NT2/D1 (cell line): Measurements from ENCODE around the gene SNRPA.
"Not testable (repeated sequence)": the region's sequence is repeated elsewhere in the genome, so short reads cannot be mapped to it uniquely, and the experiment has no call there.

Experiments used
- DNase-seq: peaks from one replicate; pipeline ENCODE4 v3.0.0-alpha.2; 2011; ENCODE audit warnings: low read depth, low spot score
- H3K27me3 ChIP-seq: 2 replicates; pipeline ENCODE4 v1.6.0; 2011; ENCODE audit warnings: mild to moderate bottlenecking; ENCODE audit not compliant: insufficient read length, insufficient read depth
- H3K36me3 ChIP-seq: 2 replicates; pipeline ENCODE4 v1.6.1; 2011; ENCODE audit warnings: mild to moderate bottlenecking, low read length, mixed read lengths; ENCODE audit not compliant: insufficient read depth, insufficient read length
- H3K4me1 ChIP-seq: 2 replicates; pipeline ENCODE4 v1.5.1; 2011; ENCODE audit not compliant: insufficient read depth, insufficient read length
- H3K4me3 ChIP-seq: 2 replicates; pipeline ENCODE4 v1.5.1; 2011; ENCODE audit warnings: low read depth; ENCODE audit not compliant: insufficient read length
- H3K9ac ChIP-seq: 2 replicates; pipeline ENCODE4 v1.6.0; 2011; ENCODE audit warnings: low read depth; ENCODE audit not compliant: insufficient read length
- H3K9me3 ChIP-seq: 2 replicates; pipeline ENCODE4 v1.5.1; 2011; ENCODE audit warnings: mild to moderate bottlenecking, low read length; ENCODE audit not compliant: insufficient read depth
- SUZ12 ChIP-seq: IDR thresholded peaks from 2 replicates; pipeline ENCODE4 v1.6.1; 2011; ENCODE audit not compliant: insufficient read length, insufficient read depth; ENCODE audit errors: extremely low read depth
- YY1 ChIP-seq: IDR thresholded peaks from 2 replicates; pipeline ENCODE4 v1.6.1; 2011; ENCODE audit not compliant: insufficient read length, insufficient read depth
- ZNF274 ChIP-seq: IDR thresholded peaks from 2 replicates; pipeline ENCODE4 v1.6.1; 2011; ENCODE audit warnings: mild to moderate bottlenecking, low read depth, low read length

Gene SNRPA

GRCh38 chr19:40780582-40780981, 29.6 kb downstream of the SNRPA start:
- Histone ChIP-seq H3K9ac (no peak overlapping the region), H3K9me3 (no peaks in the 10 kb centered on the region), H3K4me3 (no peak overlapping the region), H3K4me1 (peaks cover 5% of the 10 kb centered on the region), H3K27me3 (no peaks in the 10 kb centered on the region), H3K36me3 (peaks cover 27% of the 10 kb centered on the region)
- TF ChIP-seq YY1, result no peak
- no peak for TF ChIP-seq SUZ12
- no peak for TF ChIP-seq ZNF274
- no peak for DNase-seq

- H3K4me3 ChIP-seq, result no peak overlapping the region
- DNase-seq, result no peak
- TF ChIP-seq SUZ12 (no peak), ZNF274 (no peak), YY1 (no peak)
- H3K9ac ChIP-seq, result no peak overlapping the region
- H3K27me3 ChIP-seq, result no peaks in the 10 kb centered on the region
- peaks cover 25% of the 10 kb centered on the region for H3K36me3 ChIP-seq
- H3K4me1 ChIP-seq, result peaks cover 5% of the 10 kb centered on the region
- no peaks in the 10 kb centered on the region for H3K9me3 ChIP-seq
These were observed 30.1 kb downstream of the SNRPA start for GRCh38 chr19:40781140-40781539.

GRCh38 chr19:40783711-40784110, 32.7 kb downstream of the SNRPA start:
- peaks cover 34% of the 10 kb centered on the region for H3K36me3 ChIP-seq
- peaks cover 6% of the 10 kb centered on the region for H3K4me1 ChIP-seq
- no peak for DNase-seq
- H3K9me3 ChIP-seq, result no peaks in the 10 kb centered on the region
- no peak overlapping the region for H3K4me3 ChIP-seq
- no peaks in the 10 kb centered on the region for H3K27me3 ChIP-seq
- no peak for TF ChIP-seq ZNF274
- TF ChIP-seq YY1, result no peak
- no peak for TF ChIP-seq SUZ12
- H3K9ac ChIP-seq, result no peak overlapping the region

GRCh38 chr19:40784146-40784545, 33.1 kb downstream of the SNRPA start:
- H3K27me3 ChIP-seq, H3K4me3 ChIP-seq, H3K9me3 ChIP-seq, H3K9ac ChIP-seq, DNase-seq, H3K4me1 ChIP-seq: not testable (repeated sequence)
- peaks cover 34% of the 10 kb centered on the region for H3K36me3 ChIP-seq

GRCh38 chr19:40785526-40785925, 34.5 kb downstream of the SNRPA start:
- Histone ChIP-seq H3K27me3 (no peaks in the 10 kb centered on the region), H3K4me1 (peaks cover 4% of the 10 kb centered on the region), H3K9me3 (no peaks in the 10 kb centered on the region), H3K9ac (no peak overlapping the region), H3K36me3 (peaks cover 32% of the 10 kb centered on the region), H3K4me3 (no peak overlapping the region)
- TF ChIP-seq YY1 (no peak), ZNF274 (no peak), SUZ12 (no peak)
- DNase-seq, result no peak

- no peaks in the 10 kb centered on the region for H3K9me3 ChIP-seq
- no peaks in the 10 kb centered on the region for H3K27me3 ChIP-seq
- H3K9ac ChIP-seq, result no peak overlapping the region
- H3K36me3 ChIP-seq, result peaks cover 29% of the 10 kb centered on the region
- no peak overlapping the region for H3K4me3 ChIP-seq
- DNase-seq, result no peak
- TF ChIP-seq YY1 (no peak), SUZ12 (no peak), ZNF274 (no peak)
- H3K4me1 ChIP-seq, result peaks cover 4% of the 10 kb centered on the region
These were observed 35.3 kb downstream of the SNRPA start for GRCh38 chr19:40786060-40787037.

- DNase-seq, result no peak
- H3K9me3 ChIP-seq, result no peaks in the 10 kb centered on the region
- no peak overlapping the region for H3K4me3 ChIP-seq
- no peaks in the 10 kb centered on the region for H3K27me3 ChIP-seq
- TF ChIP-seq YY1 (no peak), ZNF274 (no peak), SUZ12 (no peak)
- H3K4me1 ChIP-seq, result peaks cover 3% of the 10 kb centered on the region
- H3K36me3 ChIP-seq, result peaks cover 12% of the 10 kb centered on the region
- H3K9ac ChIP-seq, result no peak overlapping the region
These were observed 40.3 kb downstream of the SNRPA start for GRCh38 chr19:40791349-40791748.
